Activated T-helper 1 cell treated with anti-CD3 and anti-CD28 coated beads, Interleukin-12 subunit alpha, Interleukin-12 subunit beta, Interleukin-2, Interleukin-4 antibody, amounts not matched to agents 30 ng/mL and 10 ng/mL and 1 ng/mL, durations not matched to agents 14 hours and 24 hours and 36 hours (primary cell): ENCODE measurements around the gene LBH. TPM values are rescaled to one million over a fixed set of nuclear protein-coding genes. Genes with fewer than 3 reads are reported as not detected.

Experiments used
- DNase-seq: peaks from one replicate; pipeline ENCODE4 v3.0.0; 2021; ENCODE audit warnings: low spot score
- H3K27ac Mint-ChIP-seq: one replicate; pipeline ENCODE4 v1.8.0; 2021; ENCODE audit warnings: mild to moderate bottlenecking, mixed read lengths
- H3K27me3 Mint-ChIP-seq: one replicate; pipeline ENCODE4 v1.8.0; 2022; ENCODE audit warnings: mild to moderate bottlenecking, moderate library complexity, mixed read lengths; ENCODE audit not compliant: insufficient read depth
- H3K36me3 Mint-ChIP-seq: one replicate; pipeline ENCODE4 v1.8.0; 2021; ENCODE audit warnings: low read depth, mixed read lengths
- H3K4me1 Mint-ChIP-seq: one replicate; pipeline ENCODE4 v1.8.0; 2021; ENCODE audit warnings: low read depth, mixed read lengths
- H3K4me3 Mint-ChIP-seq: one replicate; pipeline ENCODE4 v1.8.0; 2021; ENCODE audit warnings: mild to moderate bottlenecking, moderate library complexity, mixed read lengths
- H3K9me3 Mint-ChIP-seq: one replicate; pipeline ENCODE4 v1.8.0; 2021; ENCODE audit warnings: mixed read lengths
- intact Hi-C: fragments of 100-400 bp; cut with micrococcal nuclease; formaldehyde crosslinking; loops from one replicate; pipeline ENCODE4 v1.15.1; 2024
- total RNA-seq: library from RNA; stranded (reverse); gene quantifications from 2 replicates; pipeline ENCODE4 v1.2.3, GENCODE V29; 2022

LBH gene
- total RNA-seq, 1 donor from 2014 or later = 306 TPM

GRCh38 chr2:30278419-30278818 is 47.1 kb downstream of the LBH start:
- intact Hi-C loops = no loop called here
- no peak for DNase-seq
- H3K4me3 Mint-ChIP-seq = no peak overlapping the region
- H3K9me3 Mint-ChIP-seq = no peaks in the 10 kb centered on the region
- peaks cover 3% of the 10 kb centered on the region for H3K27me3 Mint-ChIP-seq
- H3K4me1 Mint-ChIP-seq = peaks cover 38% of the 10 kb centered on the region
- H3K27ac Mint-ChIP-seq = no peak overlapping the region
- H3K36me3 Mint-ChIP-seq = peaks cover 4% of the 10 kb centered on the region

GRCh38 chr2:30280596-30281434 is 49.5 kb downstream of the LBH start:
- peaks cover 4% of the 10 kb centered on the region for H3K36me3 Mint-ChIP-seq
- intact Hi-C loops = no loop called here
- H3K9me3 Mint-ChIP-seq = no peaks in the 10 kb centered on the region
- H3K4me3 Mint-ChIP-seq = no peak overlapping the region
- DNase-seq = no peak
- peaks cover 33% of the 10 kb centered on the region for H3K4me1 Mint-ChIP-seq
- H3K27me3 Mint-ChIP-seq = peaks cover 3% of the 10 kb centered on the region
- no peak overlapping the region for H3K27ac Mint-ChIP-seq

GRCh38 chr2:30282081-30282480 is 50.7 kb downstream of the LBH start:
- Mint-ChIP-seq H3K4me1 (peaks cover 28% of the 10 kb centered on the region), H3K27ac (no peak overlapping the region), H3K36me3 (peaks cover 4% of the 10 kb centered on the region), H3K4me3 (no peak overlapping the region), H3K27me3 (peaks cover 3% of the 10 kb centered on the region), H3K9me3 (no peaks in the 10 kb centered on the region)
- intact Hi-C loops = loop anchor here (2.0 kb wide), 1 partner anchor 15 kb away; no protein-coding TSS in a partner anchor
- no peak for DNase-seq

- no peaks in the 10 kb centered on the region for H3K9me3 Mint-ChIP-seq
- peaks cover 28% of the 10 kb centered on the region for H3K4me1 Mint-ChIP-seq
Measured at GRCh38 chr2:30282721-30283120, 51.4 kb downstream of the LBH start.

GRCh38 chr2:30283931-30284565 is 52.7 kb downstream of the LBH start:
- intact Hi-C loops = loop anchor here (2.0 kb wide), 1 partner anchor 13 kb away; no protein-coding TSS in a partner anchor
- no peak overlapping the region for H3K27ac Mint-ChIP-seq
- H3K4me1 Mint-ChIP-seq = peaks cover 24% of the 10 kb centered on the region
- peaks cover 3% of the 10 kb centered on the region for H3K27me3 Mint-ChIP-seq
- no peak for DNase-seq
- peaks cover 4% of the 10 kb centered on the region for H3K36me3 Mint-ChIP-seq
- H3K4me3 Mint-ChIP-seq = no peak overlapping the region
- no peaks in the 10 kb centered on the region for H3K9me3 Mint-ChIP-seq

More at GRCh38 chr2:30282721-30283120, 51.4 kb downstream of the LBH start:
- no peak overlapping the region for H3K4me3 Mint-ChIP-seq
- H3K27me3 Mint-ChIP-seq = peaks cover 3% of the 10 kb centered on the region
- intact Hi-C loops = loop anchor here (2.0 kb wide), 1 partner anchor 14 kb away; no protein-coding TSS in a partner anchor
- H3K36me3 Mint-ChIP-seq = peaks cover 5% of the 10 kb centered on the region
- H3K27ac Mint-ChIP-seq = no peak overlapping the region
- no peak for DNase-seq

- Mint-ChIP-seq H3K4me3 (no peak overlapping the region), H3K9me3 (no peaks in the 10 kb centered on the region), H3K36me3 (peaks cover 4% of the 10 kb centered on the region), H3K4me1 (peaks cover 31% of the 10 kb centered on the region), H3K27me3 (peaks cover 3% of the 10 kb centered on the region), H3K27ac (no peak overlapping the region)
- intact Hi-C loops = no loop called here
- no peak for DNase-seq
Measured at GRCh38 chr2:30285758-30286157, 54.4 kb downstream of the LBH start.

GRCh38 chr2:30287190-30287840 is 56.0 kb downstream of the LBH start:
- H3K27me3 Mint-ChIP-seq = peaks cover 3% of the 10 kb centered on the region
- peaks cover 3% of the 10 kb centered on the region for H3K36me3 Mint-ChIP-seq
- intact Hi-C loops = no loop called here
- H3K27ac Mint-ChIP-seq = peak overlapping the region; percentile 83
- no peaks in the 10 kb centered on the region for H3K9me3 Mint-ChIP-seq
- H3K4me1 Mint-ChIP-seq = peaks cover 31% of the 10 kb centered on the region
- no peak for DNase-seq
- H3K4me3 Mint-ChIP-seq = peak overlapping the region; percentile 57

GRCh38 chr2:30287857-30288513 is 56.7 kb downstream of the LBH start:
- peak overlapping the region; percentile 83 for H3K27ac Mint-ChIP-seq

GRCh38 chr2:30288561-30288960 is 57.2 kb downstream of the LBH start:
- no peaks in the 10 kb centered on the region for H3K27me3 Mint-ChIP-seq
- intact Hi-C loops = loop anchor here (1.0 kb wide), 3 partner anchors 10 to 27 kb away; no protein-coding TSS in a partner anchor

More at GRCh38 chr2:30287857-30288513, 56.7 kb downstream of the LBH start:
- H3K27me3 Mint-ChIP-seq = peaks cover 2% of the 10 kb centered on the region
- H3K4me1 Mint-ChIP-seq = peaks cover 31% of the 10 kb centered on the region
- no peak for DNase-seq
- peak overlapping the region; percentile 57 for H3K4me3 Mint-ChIP-seq
- intact Hi-C loops = loop anchor here (1.0 kb wide), 3 partner anchors 10 to 27 kb away; no protein-coding TSS in a partner anchor
- no peaks in the 10 kb centered on the region for H3K9me3 Mint-ChIP-seq
- H3K36me3 Mint-ChIP-seq = peaks cover 3% of the 10 kb centered on the region

GRCh38 chr2:30293303-30293921 is 62.1 kb downstream of the LBH start:
- H3K4me1 Mint-ChIP-seq = peaks cover 28% of the 10 kb centered on the region

More at GRCh38 chr2:30288561-30288960, 57.2 kb downstream of the LBH start:
- DNase-seq = no peak
- no peaks in the 10 kb centered on the region for H3K9me3 Mint-ChIP-seq
- no peak overlapping the region for H3K4me3 Mint-ChIP-seq
- H3K36me3 Mint-ChIP-seq = peaks cover 3% of the 10 kb centered on the region
- H3K4me1 Mint-ChIP-seq = peaks cover 37% of the 10 kb centered on the region
- H3K27ac Mint-ChIP-seq = peak overlapping the region; percentile 49

GRCh38 chr2:30294133-30294532 is 62.8 kb downstream of the LBH start:
- Mint-ChIP-seq H3K27ac (no peak overlapping the region), H3K9me3 (no peaks in the 10 kb centered on the region), H3K4me3 (no peak overlapping the region), H3K4me1 (peaks cover 28% of the 10 kb centered on the region), H3K27me3 (no peaks in the 10 kb centered on the region), H3K36me3 (no peaks in the 10 kb centered on the region)
- intact Hi-C loops = no loop called here
- no peak for DNase-seq

More at GRCh38 chr2:30293303-30293921, 62.1 kb downstream of the LBH start:
- no peak overlapping the region for H3K27ac Mint-ChIP-seq
- intact Hi-C loops = no loop called here
- DNase-seq = no peak
- no peaks in the 10 kb centered on the region for H3K27me3 Mint-ChIP-seq
- no peaks in the 10 kb centered on the region for H3K36me3 Mint-ChIP-seq
- no peak overlapping the region for H3K4me3 Mint-ChIP-seq
- H3K9me3 Mint-ChIP-seq = no peaks in the 10 kb centered on the region

GRCh38 chr2:30296496-30296895 is 65.2 kb downstream of the LBH start:
- intact Hi-C loops = loop anchor here (2.0 to 5.0 kb wide), 2 partner anchors 14 to 36 kb away; no protein-coding TSS in a partner anchor
- Mint-ChIP-seq H3K9me3 (no peaks in the 10 kb centered on the region), H3K4me3 (no peak overlapping the region)

More at GRCh38 chr2:30296496-30296895, 65.2 kb downstream of the LBH start:
- DNase-seq = no peak
- Mint-ChIP-seq H3K36me3 (no peaks in the 10 kb centered on the region), H3K4me1 (peaks cover 29% of the 10 kb centered on the region), H3K27ac (no peak overlapping the region), H3K27me3 (no peaks in the 10 kb centered on the region)
